GM21825 (cell line): ENCODE results near the gene HIPK2.

Experiments
- ATAC-seq: cut with Tn5 transposase; IDR thresholded peaks from one replicate; pipeline ENCODE4 v1.9.1; 2021; ENCODE audit warnings: mild to moderate bottlenecking, moderate library complexity; ENCODE audit not compliant: unreplicated experiment

Gene HIPK2

GRCh38 chr7:139574618-139575337 lies 203.0 kb downstream of the HIPK2 start:
- ATAC-seq, result no peak

GRCh38 chr7:139573871-139574270 lies 203.9 kb downstream of the HIPK2 start:
- ATAC-seq, result no peak

GRCh38 chr7:139572704-139573385 lies 205.0 kb downstream of the HIPK2 start:
- no peak for ATAC-seq

GRCh38 chr7:139572071-139572470 lies 205.7 kb downstream of the HIPK2 start:
- no peak for ATAC-seq

GRCh38 chr7:139571651-139572050 lies 206.1 kb downstream of the HIPK2 start:
- no peak for ATAC-seq

- no peak for ATAC-seq
Observed at GRCh38 chr7:139571190-139571589, 206.6 kb downstream of the HIPK2 start.

GRCh38 chr7:139570626-139571025 lies 207.2 kb downstream of the HIPK2 start:
- ATAC-seq, result no peak

- ATAC-seq, result no peak
Observed at GRCh38 chr7:139570119-139570518, 207.7 kb downstream of the HIPK2 start.

- no peak for ATAC-seq
Observed at GRCh38 chr7:139568813-139569490, 208.8 kb downstream of the HIPK2 start.

GRCh38 chr7:139568346-139568675 lies 209.5 kb downstream of the HIPK2 start:
- no peak for ATAC-seq

GRCh38 chr7:139567647-139568345 lies 210.0 kb downstream of the HIPK2 start:
- no peak for ATAC-seq

GRCh38 chr7:139566736-139567646 lies 210.8 kb downstream of the HIPK2 start:
- ATAC-seq, result no peak

GRCh38 chr7:139566075-139566474 lies 211.7 kb downstream of the HIPK2 start:
- no peak for ATAC-seq

GRCh38 chr7:139563856-139564255 lies 213.9 kb downstream of the HIPK2 start:
- ATAC-seq, result no peak

- ATAC-seq, result no peak
Observed at GRCh38 chr7:139562961-139563565, 214.7 kb downstream of the HIPK2 start.

GRCh38 chr7:139562491-139562890 lies 215.3 kb downstream of the HIPK2 start:
- ATAC-seq, result no peak

- no peak for ATAC-seq
Observed at GRCh38 chr7:139560678-139561077, 217.1 kb downstream of the HIPK2 start.

GRCh38 chr7:139560199-139560598 lies 217.6 kb downstream of the HIPK2 start:
- ATAC-seq, result no peak

GRCh38 chr7:139559364-139560105 lies 218.3 kb downstream of the HIPK2 start:
- ATAC-seq, result no peak
